ENCODE measurements around the gene TOLLIP.

DNA sequence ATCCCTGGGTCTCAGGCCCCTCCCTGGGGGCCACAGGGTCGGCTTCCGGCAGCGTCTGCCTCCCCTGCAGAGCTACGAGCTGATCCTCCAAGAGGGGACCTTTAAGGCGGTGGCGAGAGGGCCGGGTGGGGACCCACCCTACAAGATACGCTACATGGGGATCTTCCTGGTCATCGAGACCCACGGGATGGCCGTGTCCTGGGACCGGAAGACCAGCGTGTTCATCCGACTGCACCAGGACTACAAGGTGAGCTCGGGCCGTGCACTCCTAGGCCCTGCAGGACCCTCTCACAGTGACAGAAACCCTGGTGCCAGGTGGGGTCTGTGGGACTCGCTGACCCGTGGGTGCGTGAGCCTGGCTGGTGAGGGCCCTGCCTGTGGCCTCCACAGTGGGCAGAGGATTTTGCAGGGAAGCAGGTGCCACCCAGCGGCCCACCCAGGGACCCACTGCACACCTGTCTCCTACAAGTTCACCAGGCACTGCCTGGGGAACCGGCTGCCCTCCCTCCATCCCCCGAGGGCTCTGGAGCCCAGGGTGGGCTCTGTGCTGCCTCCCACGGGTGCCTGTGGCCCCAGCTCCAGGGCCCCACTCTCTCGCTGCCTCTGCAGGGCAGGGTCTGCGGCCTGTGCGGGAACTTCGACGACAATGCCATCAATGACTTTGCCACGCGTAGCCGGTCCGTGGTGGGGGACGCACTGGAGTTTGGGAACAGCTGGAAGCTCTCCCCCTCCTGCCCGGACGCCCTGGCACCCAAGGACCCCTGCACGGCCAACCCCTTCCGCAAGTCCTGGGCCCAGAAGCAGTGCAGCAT lies 72.9 kb downstream of the TOLLIP start:
- TF ChIP-seq CTCF (conservative IDR thresholded peaks at IDR 0.05; ENCODE audit: low read depth, low read length), result no peak
- TF ChIP-seq POLR2A (IDR thresholded peaks at IDR 0.05; ENCODE audit: low read depth, low read length), result no peak
- no peak for TF ChIP-seq MXI1 (IDR thresholded peaks at IDR 0.05; ENCODE audit: borderline replicate concordance, low read depth, low read length)
- TF ChIP-seq RCOR1 (IDR thresholded peaks at IDR 0.05; ENCODE audit: insufficient replicate concordance, low read length), result no peak

All from IMR-90 (cell line).